ENCODE data around the gene CLEC4C. TPM values are rescaled to one million over a fixed set of nuclear protein-coding genes. Genes with fewer than 3 reads are reported as not detected.
"Not testable (repeated sequence)": the region's sequence is repeated elsewhere in the genome, so short reads cannot be mapped to it uniquely, and the experiment has no call there.

Gene CLEC4C
- total RNA-seq, 2 experiments from 2014 or later: not detected

DNA sequence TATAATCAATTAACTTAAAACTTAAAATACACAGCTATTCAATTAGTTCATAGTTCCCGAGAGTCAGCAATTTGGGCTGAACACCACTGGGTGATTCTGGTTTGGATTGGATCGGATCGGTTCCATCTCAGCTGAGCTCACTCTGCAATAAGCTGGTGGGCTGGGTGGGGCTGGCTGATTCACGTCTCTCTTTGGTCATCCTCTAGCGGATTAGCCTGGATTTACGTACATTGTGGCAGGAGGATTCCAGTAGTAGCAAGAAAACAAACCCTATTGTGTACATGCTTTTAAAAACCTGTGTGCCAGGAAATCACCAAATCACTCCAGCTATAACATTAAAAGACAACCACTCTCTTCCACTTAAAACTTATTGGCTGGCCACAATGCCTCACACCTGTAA, 3.2 kb upstream of the CLEC4C start:
- no peak for DNase-seq
- Mint-ChIP-seq H3K27me3 (no peaks in the 10 kb centered on the region), H3K4me1 (no peaks in the 10 kb centered on the region), H3K36me3 (no peaks in the 10 kb centered on the region), H3K27ac (no peak overlapping the region), H3K4me3 (no peak overlapping the region), H3K9me3 (no peaks in the 10 kb centered on the region)

DNA sequence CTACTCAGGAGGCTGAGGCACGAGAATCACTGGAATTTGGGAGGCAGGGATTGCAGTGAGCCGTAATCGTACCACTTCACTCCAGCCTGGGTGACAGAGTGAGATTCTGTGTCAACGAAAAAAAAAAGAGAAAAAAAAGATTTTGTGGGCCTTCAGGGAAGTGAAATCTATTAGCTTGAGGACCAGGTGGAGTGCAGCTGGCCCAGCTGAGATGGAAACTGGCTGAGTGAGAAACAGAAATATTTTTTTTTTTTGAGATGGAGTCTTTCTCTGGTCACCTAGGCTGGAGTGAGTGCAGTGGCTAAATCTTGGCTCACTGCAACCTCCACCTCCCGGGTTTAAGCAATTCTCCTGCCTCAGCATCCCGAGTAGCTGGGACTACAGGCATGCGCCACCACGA, 2.3 kb upstream of the CLEC4C start:
- H3K4me3 Mint-ChIP-seq: no peak overlapping the region
- H3K27ac Mint-ChIP-seq: no peak overlapping the region
- H3K4me1 Mint-ChIP-seq: no peaks in the 10 kb centered on the region
- no peaks in the 10 kb centered on the region for H3K27me3 Mint-ChIP-seq
- no peak for DNase-seq
- no peaks in the 10 kb centered on the region for H3K36me3 Mint-ChIP-seq
- no peaks in the 10 kb centered on the region for H3K9me3 Mint-ChIP-seq

DNA sequence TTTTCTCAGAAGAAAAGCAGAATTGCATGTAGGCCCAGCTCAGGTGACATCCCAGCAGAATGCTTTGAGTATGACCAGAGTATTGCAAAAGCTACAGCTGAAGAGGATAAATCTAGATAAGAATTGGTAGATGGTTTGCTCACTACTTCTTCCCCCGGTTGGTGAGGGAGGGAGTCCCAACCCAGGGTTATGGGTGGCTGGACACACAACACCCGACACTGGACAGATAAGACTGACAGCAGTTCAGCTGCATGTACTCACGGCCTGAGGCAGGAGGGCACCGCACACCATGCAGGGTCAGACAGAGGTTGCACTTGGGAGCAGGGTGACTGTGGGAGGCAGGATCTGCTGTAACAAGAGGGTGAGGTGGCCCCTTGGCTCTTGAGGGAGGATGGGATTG, 1.7 kb upstream of the CLEC4C start:
- no peaks in the 10 kb centered on the region for H3K27me3 Mint-ChIP-seq
- DNase-seq: no peak
- no peaks in the 10 kb centered on the region for H3K4me1 Mint-ChIP-seq
- no peak overlapping the region for H3K27ac Mint-ChIP-seq
- no peak overlapping the region for H3K4me3 Mint-ChIP-seq
- no peaks in the 10 kb centered on the region for H3K36me3 Mint-ChIP-seq
- no peaks in the 10 kb centered on the region for H3K9me3 Mint-ChIP-seq

DNA sequence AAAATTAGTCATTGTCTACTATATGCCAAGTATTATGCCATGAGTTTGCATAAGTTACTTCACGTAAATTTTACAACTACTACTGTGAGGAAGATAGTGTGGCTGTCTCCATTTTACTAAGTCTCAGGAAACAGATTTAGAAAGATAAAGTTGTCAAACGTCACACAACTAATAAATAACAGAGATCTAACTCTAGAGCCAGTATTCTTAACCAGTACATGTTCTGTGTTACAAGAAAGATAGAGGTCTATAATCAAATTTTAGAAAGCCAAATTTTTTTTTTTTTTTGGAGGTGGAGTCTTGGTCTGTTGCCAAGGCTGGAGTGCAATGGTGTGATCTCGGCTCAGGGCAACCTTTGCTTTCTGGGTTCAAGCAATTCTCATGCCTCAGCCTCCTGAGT, 14.2 kb downstream of the CLEC4C start:
- Mint-ChIP-seq H3K27ac (no peak overlapping the region), H3K27me3 (no peaks in the 10 kb centered on the region), H3K36me3 (no peaks in the 10 kb centered on the region), H3K4me3 (no peak overlapping the region), H3K4me1 (no peaks in the 10 kb centered on the region), H3K9me3 (no peaks in the 10 kb centered on the region)
- no peak for DNase-seq

DNA sequence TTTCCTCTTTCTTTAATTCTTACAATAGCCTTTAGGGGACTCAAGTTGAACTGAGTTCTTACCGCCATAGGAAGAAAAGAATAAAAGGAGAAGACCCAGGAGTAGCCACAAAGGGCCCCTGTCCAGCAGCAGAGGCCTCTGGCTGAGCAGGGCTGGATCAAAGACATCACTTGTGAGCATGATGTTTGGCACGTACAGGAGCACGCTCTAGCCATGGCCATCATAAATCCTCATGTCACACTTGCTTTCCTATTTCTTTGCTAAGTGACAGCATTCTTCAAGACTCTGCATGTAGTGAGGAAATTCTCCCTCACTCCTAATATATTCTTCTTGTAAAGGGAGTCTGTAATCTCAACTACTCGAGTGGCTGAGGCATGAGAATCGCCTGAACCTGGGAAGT, 15.7 kb downstream of the CLEC4C start:
- Mint-ChIP-seq H3K27me3 (no peaks in the 10 kb centered on the region), H3K4me1 (no peaks in the 10 kb centered on the region), H3K27ac (no peak overlapping the region), H3K4me3 (no peak overlapping the region), H3K9me3 (no peaks in the 10 kb centered on the region), H3K36me3 (no peaks in the 10 kb centered on the region)
- DNase-seq: no peak

DNA sequence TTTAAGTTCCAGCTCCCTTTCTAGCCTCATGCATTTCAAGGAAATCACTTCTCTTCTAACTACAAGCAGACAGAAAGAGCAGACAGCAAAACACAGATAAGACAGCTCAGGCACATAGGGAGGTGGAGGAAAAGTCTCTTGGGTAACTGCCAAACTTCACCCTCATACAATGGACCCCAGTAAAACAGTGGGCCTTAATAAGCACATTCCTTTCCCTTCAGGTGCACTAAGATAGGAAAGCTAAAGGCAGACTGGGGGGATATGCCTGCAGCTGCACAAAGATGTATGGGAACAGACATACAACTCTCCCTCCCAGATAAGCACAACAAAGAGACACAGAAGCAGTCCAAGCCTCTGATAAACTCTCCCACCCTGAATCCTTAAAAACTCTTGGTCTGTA, 16.2 kb downstream of the CLEC4C start:
- not testable (repeated sequence) for H3K36me3 Mint-ChIP-seq, H3K27ac Mint-ChIP-seq, H3K4me1 Mint-ChIP-seq, H3K4me3 Mint-ChIP-seq, H3K9me3 Mint-ChIP-seq, H3K27me3 Mint-ChIP-seq, DNase-seq

DNA sequence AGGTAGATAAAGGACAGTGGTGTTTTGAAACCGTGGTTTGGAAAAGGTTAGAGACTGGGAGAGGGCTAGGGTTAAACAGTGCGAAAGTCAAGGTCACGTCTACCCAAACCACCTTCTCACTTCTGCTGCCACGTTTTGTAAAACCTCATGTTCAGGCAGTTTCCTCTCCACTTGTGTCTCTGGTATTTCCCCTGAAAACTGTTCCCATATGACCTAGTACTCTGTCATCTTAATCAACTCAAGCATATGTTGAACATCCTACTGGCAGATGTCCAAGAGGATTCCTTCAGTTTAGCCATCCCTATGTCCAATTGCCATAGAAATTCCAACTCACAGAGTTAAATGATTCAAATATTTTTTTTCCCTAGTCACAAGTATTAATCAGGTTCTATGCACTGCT, 17.4 kb downstream of the CLEC4C start:
- H3K4me3 Mint-ChIP-seq: no peak overlapping the region
- no peaks in the 10 kb centered on the region for H3K4me1 Mint-ChIP-seq
- no peaks in the 10 kb centered on the region for H3K27me3 Mint-ChIP-seq
- no peak for DNase-seq
- H3K9me3 Mint-ChIP-seq: no peaks in the 10 kb centered on the region
- no peaks in the 10 kb centered on the region for H3K36me3 Mint-ChIP-seq
- no peak overlapping the region for H3K27ac Mint-ChIP-seq

DNA sequence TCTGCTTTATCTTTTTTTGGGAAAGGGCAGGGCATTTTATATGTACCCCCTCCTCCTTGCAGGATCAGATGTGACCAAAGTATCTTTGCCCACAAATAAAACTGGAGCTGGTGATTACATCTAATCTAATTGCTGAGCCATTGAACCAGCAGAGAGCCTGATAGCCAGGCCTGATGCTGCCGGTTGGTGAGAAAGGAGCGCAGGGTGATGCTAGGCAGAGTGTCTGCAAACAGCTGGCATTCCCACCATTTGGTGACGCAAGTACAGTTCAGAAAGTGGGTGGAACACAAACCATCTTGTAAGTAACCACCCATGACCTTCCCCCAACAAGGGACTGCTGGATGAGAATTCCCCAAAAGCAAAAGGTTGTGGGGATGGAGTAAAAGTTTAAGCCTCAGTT, 23.2 kb downstream of the CLEC4C start:
- Mint-ChIP-seq H3K27ac (no peak overlapping the region), H3K36me3 (no peaks in the 10 kb centered on the region), H3K27me3 (peaks cover under 1% of the 10 kb centered on the region), H3K4me1 (no peaks in the 10 kb centered on the region), H3K4me3 (no peak overlapping the region), H3K9me3 (no peaks in the 10 kb centered on the region)
- no peak for DNase-seq

DNA sequence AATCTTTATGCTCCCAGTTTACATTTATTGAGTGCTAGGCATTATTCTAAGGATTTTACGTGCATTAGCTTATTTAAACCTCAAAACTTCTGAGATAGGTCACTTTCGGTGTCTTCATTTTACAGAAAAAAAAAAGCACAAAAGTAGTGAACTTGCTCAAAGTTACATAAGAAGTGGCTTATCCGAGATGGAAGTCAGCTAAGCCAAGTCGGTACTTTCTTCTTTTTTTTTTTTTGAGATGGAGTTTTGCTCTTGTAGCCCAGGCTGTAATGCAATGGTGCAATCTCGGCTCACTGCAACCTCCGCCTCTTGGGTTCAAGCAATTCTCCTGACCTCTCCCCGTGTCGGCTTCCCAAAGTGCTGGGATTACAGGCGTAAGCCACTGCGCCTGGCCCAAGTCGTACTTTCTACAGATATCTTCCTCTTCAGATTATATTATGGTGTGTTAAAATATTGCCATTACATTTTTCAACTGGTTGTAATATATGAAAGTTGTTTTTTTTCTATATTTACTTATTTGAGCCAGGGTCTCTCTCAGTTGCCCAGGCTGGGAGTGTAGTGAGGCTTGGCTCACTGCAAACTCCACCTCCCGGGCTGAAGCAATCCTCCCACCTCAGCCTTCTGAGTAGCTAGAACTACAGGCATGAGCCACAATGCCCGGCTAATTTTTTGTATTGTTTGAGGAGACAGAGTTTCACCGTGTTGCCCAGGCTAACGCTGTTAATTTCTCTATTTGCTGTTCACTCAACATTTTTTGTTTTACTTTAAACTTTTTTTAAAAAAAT, 27.0 kb downstream of the CLEC4C start:
- Mint-ChIP-seq H3K36me3 (no peaks in the 10 kb centered on the region), H3K4me3 (no peak overlapping the region), H3K27ac (no peak overlapping the region), H3K9me3 (no peaks in the 10 kb centered on the region), H3K4me1 (no peaks in the 10 kb centered on the region), H3K27me3 (peaks cover 7% of the 10 kb centered on the region)
- DNase-seq: no peak

DNA sequence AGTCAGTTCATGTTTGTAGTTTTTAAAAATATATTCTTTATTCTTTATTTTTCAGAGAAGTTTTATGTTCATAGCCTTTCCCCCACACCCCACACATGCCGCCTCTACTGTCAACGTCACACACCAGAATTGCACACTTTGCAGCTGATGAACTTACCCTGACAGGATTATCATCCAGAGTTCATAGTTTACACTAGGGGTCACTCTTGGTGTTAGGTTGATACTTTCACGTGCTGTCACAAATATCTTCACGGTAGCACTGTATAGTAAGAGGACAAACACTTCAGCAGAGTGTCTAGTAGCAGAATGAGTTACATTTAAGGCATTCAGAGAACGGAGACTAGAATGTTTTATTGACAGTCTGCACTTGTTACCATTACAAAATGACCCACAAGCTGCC, 30.8 kb downstream of the CLEC4C start:
- no peaks in the 10 kb centered on the region for H3K9me3 Mint-ChIP-seq
- peaks cover 7% of the 10 kb centered on the region for H3K27me3 Mint-ChIP-seq
- no peak overlapping the region for H3K4me3 Mint-ChIP-seq

DNA sequence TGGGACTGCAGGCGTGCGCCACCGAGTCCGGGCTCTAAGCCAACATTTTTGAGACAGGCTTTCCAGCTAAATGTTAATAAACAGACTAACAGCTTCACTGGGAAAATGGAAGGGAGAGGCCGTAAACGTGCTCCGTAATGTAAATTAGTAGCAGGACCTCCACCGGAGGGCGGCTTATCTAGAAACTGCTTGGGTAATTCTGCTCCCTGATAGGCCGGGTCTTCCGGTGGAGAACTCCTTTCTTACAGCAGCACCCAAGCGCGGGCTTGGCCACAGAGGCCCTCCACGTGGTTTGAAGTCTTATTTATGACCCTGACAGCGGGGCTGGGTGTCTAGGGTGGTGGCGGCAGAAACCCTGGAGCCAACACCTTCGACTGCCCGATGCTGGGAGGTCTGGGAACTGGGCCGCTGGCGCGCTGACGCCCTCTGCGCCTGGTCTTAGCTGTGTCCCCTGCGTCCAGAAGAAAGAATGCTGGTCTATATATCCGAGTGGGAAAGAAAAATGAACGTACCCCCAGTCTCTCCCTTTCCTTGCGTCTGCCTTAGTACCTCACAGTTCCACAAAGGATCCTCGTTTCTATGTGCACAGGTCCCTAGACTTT, 34.2 kb downstream of the CLEC4C start:
- H3K27me3 Mint-ChIP-seq: peaks cover 3% of the 10 kb centered on the region
- H3K27ac Mint-ChIP-seq: no peak overlapping the region
- H3K4me3 Mint-ChIP-seq: no peak overlapping the region
- no peaks in the 10 kb centered on the region for H3K9me3 Mint-ChIP-seq
- no peaks in the 10 kb centered on the region for H3K36me3 Mint-ChIP-seq
- no peaks in the 10 kb centered on the region for H3K4me1 Mint-ChIP-seq
- DNase-seq: no peak

More for the DNA sequence above, 30.8 kb downstream of the CLEC4C start:
- DNase-seq: no peak
- Mint-ChIP-seq H3K27ac (no peak overlapping the region), H3K36me3 (no peaks in the 10 kb centered on the region), H3K4me1 (no peaks in the 10 kb centered on the region)

DNA sequence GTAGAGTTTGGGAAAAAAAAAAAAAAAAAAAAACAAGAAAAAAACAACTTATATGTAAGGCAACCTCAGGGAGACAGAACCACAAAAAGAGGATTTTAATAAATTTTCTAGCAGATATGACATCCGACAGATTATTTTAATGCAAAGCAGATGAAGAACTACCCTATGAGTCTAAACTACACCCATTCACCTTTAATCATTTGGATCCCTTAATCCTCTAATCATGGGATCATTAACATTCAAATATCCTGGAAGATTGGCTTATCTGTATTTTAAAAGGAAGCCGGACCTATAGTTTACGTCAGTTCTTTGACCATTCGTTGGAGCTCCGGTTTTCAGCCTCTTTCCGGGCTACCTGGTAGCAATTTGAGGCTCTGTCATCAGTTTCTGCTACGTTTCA, 36.0 kb downstream of the CLEC4C start, which contains the start of gene DPPA3:
TSS of gene DPPA3 (plus strand) at position 301 of the 400 bp plus-strand sequence. CDS start 138 bp downstream, outside the sequence.
- H3K4me3 Mint-ChIP-seq: no peak within 1 kb of the TSS
- no peaks in the 10 kb centered on the region for H3K27me3 Mint-ChIP-seq
- no peaks in the 10 kb centered on the region for H3K9me3 Mint-ChIP-seq

DNA sequence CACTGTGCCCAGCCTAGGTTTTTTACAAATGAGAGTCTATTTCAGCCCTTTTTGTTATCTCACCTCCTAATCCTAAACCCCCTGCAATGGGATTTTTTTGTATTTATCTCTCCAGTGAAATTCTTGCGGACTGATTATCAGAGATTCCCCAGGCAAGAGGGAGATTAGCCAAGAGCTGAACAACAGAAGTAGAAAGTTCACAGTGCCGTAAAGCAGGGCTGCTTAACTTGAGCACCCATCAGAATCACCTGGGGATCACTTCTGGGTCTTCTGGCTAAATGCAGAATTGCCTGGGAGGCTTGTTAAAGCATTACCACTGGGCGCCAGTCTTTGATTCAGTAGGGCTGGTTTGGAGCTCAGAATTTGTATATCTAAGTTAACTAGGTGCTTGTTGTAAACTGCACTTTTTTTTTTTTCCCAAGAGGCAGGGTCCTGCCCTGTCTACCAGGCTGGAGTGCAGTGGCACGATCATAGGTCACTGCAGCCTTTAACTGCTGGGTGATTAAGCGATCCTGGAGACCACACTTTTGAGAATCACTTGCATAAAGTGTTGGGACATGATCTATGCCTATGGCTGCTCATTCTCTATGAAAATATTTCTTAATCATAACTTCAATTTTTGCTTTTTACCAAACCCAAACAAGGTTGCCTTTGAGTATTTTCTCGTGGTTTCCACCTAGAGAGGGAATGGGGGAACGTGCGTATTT, 37.1 kb downstream of the CLEC4C start:
- DNase-seq: no peak
- H3K4me3 Mint-ChIP-seq: no peak overlapping the region
- H3K9me3 Mint-ChIP-seq: no peaks in the 10 kb centered on the region
- no peaks in the 10 kb centered on the region for H3K4me1 Mint-ChIP-seq
- H3K36me3 Mint-ChIP-seq: no peaks in the 10 kb centered on the region
- H3K27ac Mint-ChIP-seq: no peak overlapping the region
- H3K27me3 Mint-ChIP-seq: no peaks in the 10 kb centered on the region

More for the DNA sequence above, 36.0 kb downstream of the CLEC4C start, which contains the start of gene DPPA3:
- Mint-ChIP-seq H3K4me1 (no peaks in the 10 kb centered on the region), H3K27ac (no peak within 1 kb of the TSS), H3K36me3 (no peaks in the 10 kb centered on the region)
- DNase-seq: no peak

DNA sequence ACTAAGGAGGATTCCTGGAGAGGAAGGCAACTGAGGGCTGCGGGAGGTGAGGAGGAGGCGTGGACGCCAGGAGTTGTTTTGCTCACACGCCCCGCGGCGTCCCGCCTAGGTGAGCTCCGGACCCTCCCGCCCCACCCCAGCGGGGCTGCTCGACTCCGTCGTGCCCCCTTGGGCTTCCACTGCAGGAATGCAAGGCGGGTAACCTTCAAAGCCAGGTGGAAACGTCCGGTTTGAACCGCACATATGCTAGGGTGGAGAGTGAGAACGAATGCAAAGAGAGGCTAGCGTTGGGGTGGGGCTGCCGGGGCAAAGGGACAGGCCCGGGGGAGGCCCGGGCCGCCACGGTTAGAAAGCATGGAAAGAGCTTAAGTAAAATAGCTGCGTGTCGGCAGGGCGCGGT, 41.3 kb downstream of the CLEC4C start:
- Mint-ChIP-seq H3K4me3 (no peak overlapping the region), H3K4me1 (no peaks in the 10 kb centered on the region), H3K36me3 (no peaks in the 10 kb centered on the region), H3K9me3 (no peaks in the 10 kb centered on the region), H3K27ac (no peak overlapping the region), H3K27me3 (no peaks in the 10 kb centered on the region)
- DNase-seq: no peak

DNA sequence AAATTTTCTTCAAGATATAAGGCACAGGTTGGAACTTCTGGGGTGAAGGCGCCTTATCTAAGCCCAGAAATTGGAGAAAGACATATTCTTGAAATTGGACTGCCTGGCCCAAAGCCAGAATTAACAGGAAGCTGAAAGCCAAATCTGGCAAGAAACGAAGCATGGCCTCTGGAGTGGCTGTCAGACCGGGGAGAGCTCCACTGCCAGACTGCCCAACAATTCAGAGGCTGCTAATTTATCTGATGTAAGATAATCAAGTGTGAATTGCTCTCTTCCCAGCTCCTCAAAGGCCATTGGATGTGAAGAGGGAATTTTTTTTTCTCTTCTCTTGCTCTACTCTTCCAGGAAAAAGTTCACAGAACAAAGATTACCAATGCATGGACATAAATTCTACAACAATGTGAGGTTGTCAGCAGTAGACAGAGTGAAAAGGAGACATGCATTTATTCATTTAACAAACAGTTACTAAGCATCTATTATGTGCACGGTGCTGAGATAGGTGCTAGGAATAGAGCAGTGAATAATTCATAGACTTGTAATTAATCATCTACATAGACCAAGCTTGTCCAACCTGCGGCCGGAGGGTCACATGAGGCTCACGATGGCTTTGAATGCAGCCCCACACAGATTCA, 51.5 kb downstream of the CLEC4C start, which contains the start of gene GDF3:
TSS of gene GDF3 (minus strand) at position 210 of the 632 bp plus-strand sequence. CDS start at position 163, 47 bp downstream.
- peaks cover 2% of the 10 kb centered on the region for H3K4me1 Mint-ChIP-seq

More for the DNA sequence above, 51.5 kb downstream of the CLEC4C start, which contains the start of gene GDF3:
- no peaks in the 10 kb centered on the region for H3K36me3 Mint-ChIP-seq
- no peaks in the 10 kb centered on the region for H3K9me3 Mint-ChIP-seq
- DNase-seq: no peak
- peaks cover 6% of the 10 kb centered on the region for H3K27me3 Mint-ChIP-seq
- H3K4me3 Mint-ChIP-seq: no peak within 1 kb of the TSS
- no peak within 1 kb of the TSS for H3K27ac Mint-ChIP-seq

All from activated naive CD8-positive, alpha-beta T cell treated with anti-CD3 and anti-CD28 coated beads for 36 hours (primary cell).